Measurements from ENCODE around the gene SLC25A30. TPM values are rescaled to one million over a fixed set of nuclear protein-coding genes. Genes with fewer than 3 reads are reported as not detected.
"Not testable (repeated sequence)": the region's sequence is repeated elsewhere in the genome, so short reads cannot be mapped to it uniquely, and the experiment has no call there.

SLC25A30 gene
- total RNA-seq, 1 donor from 2014 or later: 15.9 TPM

- no peak for DNase-seq (ENCODE audit: extremely low read depth, low read depth, low spot score)
Measured at GRCh38 chr13:45370922-45371406, 47.2 kb downstream of the SLC25A30 start.

GRCh38 chr13:45369116-45369515, 49.1 kb downstream of the SLC25A30 start:
- DNase-seq (ENCODE audit: extremely low read depth, low read depth, low spot score): no peak

GRCh38 chr13:45368571-45368970, 49.6 kb downstream of the SLC25A30 start:
- DNase-seq (ENCODE audit: extremely low read depth, low read depth, low spot score): no peak

GRCh38 chr13:45368005-45368404, 50.2 kb downstream of the SLC25A30 start:
- DNase-seq (ENCODE audit: extremely low read depth, low read depth, low spot score): no peak

GRCh38 chr13:45367358-45367757, 50.8 kb downstream of the SLC25A30 start:
- no peak for DNase-seq (ENCODE audit: extremely low read depth, low read depth, low spot score)

GRCh38 chr13:45365558-45365885, 52.7 kb downstream of the SLC25A30 start:
- no peak for DNase-seq (ENCODE audit: extremely low read depth, low read depth, low spot score)

GRCh38 chr13:45364876-45365557, 53.2 kb downstream of the SLC25A30 start:
- DNase-seq (ENCODE audit: extremely low read depth, low read depth, low spot score): no peak

GRCh38 chr13:45362939-45363338, 55.2 kb downstream of the SLC25A30 start:
- DNase-seq (ENCODE audit: extremely low read depth, low read depth, low spot score): no peak

GRCh38 chr13:45361596-45362206, 56.5 kb downstream of the SLC25A30 start:
- no peak for DNase-seq (ENCODE audit: extremely low read depth, low read depth, low spot score)

GRCh38 chr13:45356966-45357672, 61.1 kb downstream of the SLC25A30 start:
- no peak for DNase-seq (ENCODE audit: extremely low read depth, low read depth, low spot score)

GRCh38 chr13:45353895-45354294, 64.3 kb downstream of the SLC25A30 start:
- DNase-seq (ENCODE audit: extremely low read depth, low read depth, low spot score): no peak

- no peak for DNase-seq (ENCODE audit: extremely low read depth, low read depth, low spot score)
Measured at GRCh38 chr13:45352031-45352430, 66.1 kb downstream of the SLC25A30 start.

- DNase-seq (ENCODE audit: extremely low read depth, low read depth, low spot score): no peak
Measured at GRCh38 chr13:45350152-45350551, 68.0 kb downstream of the SLC25A30 start.

GRCh38 chr13:45349438-45349837, 68.7 kb downstream of the SLC25A30 start:
- DNase-seq (ENCODE audit: extremely low read depth, low read depth, low spot score): no peak

- not testable (repeated sequence) for DNase-seq (ENCODE audit: extremely low read depth, low read depth, low spot score)
Measured at GRCh38 chr13:45344064-45344463, 74.1 kb downstream of the SLC25A30 start.

Other genes with a start within 250 kb of the SLC25A30 start
- gene KCTD4, start 217.3 kb downstream of the SLC25A30 start, total RNA-seq: 0.44 TPM in 1 of 2 replicates, not detected in the other
- 1,954 and 2,152 TPM in 2 replicates for gene TPT1, start 77.2 kb downstream of the SLC25A30 start, total RNA-seq
- gene COG3, start 46.6 kb upstream of the SLC25A30 start, total RNA-seq: 15.3 and 21.9 TPM in 2 replicates
- gene ERICH6B, start 197.4 kb upstream of the SLC25A30 start, total RNA-seq: not detected in 2 replicates